LHCN-M2 (cell line): Measurements from ENCODE around the gene RRBP1. TPM values are rescaled to one million over a fixed set of nuclear protein-coding genes. Genes with fewer than 3 reads are reported as not detected.

Experiments
- DNase-seq: peaks from one replicate; pipeline ENCODE4 v3.0.0-alpha.2; 2012; ENCODE audit warnings: low read depth
- total RNA-seq: library from RNA; depleted of rRNA; stranded (reverse); fragments of >200 nt; gene quantifications from 2 replicates; pipeline ENCODE4 v1.2.3, GENCODE V29; 2014

RRBP1 gene
- total RNA-seq, 1 experiment from 2014 or later: 154 TPM

GRCh38 chr20:17624070-17624469 lies 58.0 kb downstream of the RRBP1 start:
- no peak for DNase-seq

GRCh38 chr20:17622851-17623508 lies 59.1 kb downstream of the RRBP1 start:
- no peak for DNase-seq

- no peak for DNase-seq
These were observed 59.8 kb downstream of the RRBP1 start for GRCh38 chr20:17622086-17622850.

- no peak for DNase-seq
These were observed 60.6 kb downstream of the RRBP1 start for GRCh38 chr20:17621229-17621968.

- no peak for DNase-seq
These were observed 61.4 kb downstream of the RRBP1 start for GRCh38 chr20:17620371-17621228.

GRCh38 chr20:17619351-17620093 lies 62.5 kb downstream of the RRBP1 start:
- no peak for DNase-seq

- DNase-seq: no peak
These were observed 63.4 kb downstream of the RRBP1 start for GRCh38 chr20:17618673-17619013.

GRCh38 chr20:17617868-17618672 lies 64.0 kb downstream of the RRBP1 start:
- no peak for DNase-seq

GRCh38 chr20:17617212-17617867 lies 64.7 kb downstream of the RRBP1 start:
- no peak for DNase-seq

- no peak for DNase-seq
These were observed 65.4 kb downstream of the RRBP1 start for GRCh38 chr20:17616480-17617211.

- no peak for DNase-seq
These were observed 66.2 kb downstream of the RRBP1 start for GRCh38 chr20:17615645-17616479.

GRCh38 chr20:17614812-17615644 lies 67.0 kb downstream of the RRBP1 start:
- no peak for DNase-seq

GRCh38 chr20:17614176-17614811 lies 67.7 kb downstream of the RRBP1 start:
- DNase-seq: no peak

- DNase-seq: no peak
These were observed 68.5 kb downstream of the RRBP1 start for GRCh38 chr20:17613328-17614175.

GRCh38 chr20:17612992-17613327 lies 69.1 kb downstream of the RRBP1 start:
- no peak for DNase-seq
